SK-N-MC (cell line): ENCODE results near the gene KBTBD8.

Source experiments
- EZH2 ChIP-seq: fragments of 200-600 bp; sonication (generic); IDR thresholded peaks from one replicate; pipeline ENCODE4 v1.6.1; 2017; ENCODE audit warnings: antibody characterized with exemption
- FOXP2 ChIP-seq: optimal IDR thresholded peaks from 2 replicates; pipeline ENCODE3; 2011; ENCODE audit warnings: mild to moderate bottlenecking, moderate library complexity; ENCODE audit not compliant: insufficient read depth; ENCODE audit errors: extremely low read length, control extremely low read depth
- POLR2AphosphoS5 ChIP-seq: IDR thresholded peaks from 2 replicates; pipeline ENCODE4 v1.6.1; 2012; ENCODE audit warnings: mild to moderate bottlenecking, low read depth, low read length, borderline replicate concordance

DNA sequence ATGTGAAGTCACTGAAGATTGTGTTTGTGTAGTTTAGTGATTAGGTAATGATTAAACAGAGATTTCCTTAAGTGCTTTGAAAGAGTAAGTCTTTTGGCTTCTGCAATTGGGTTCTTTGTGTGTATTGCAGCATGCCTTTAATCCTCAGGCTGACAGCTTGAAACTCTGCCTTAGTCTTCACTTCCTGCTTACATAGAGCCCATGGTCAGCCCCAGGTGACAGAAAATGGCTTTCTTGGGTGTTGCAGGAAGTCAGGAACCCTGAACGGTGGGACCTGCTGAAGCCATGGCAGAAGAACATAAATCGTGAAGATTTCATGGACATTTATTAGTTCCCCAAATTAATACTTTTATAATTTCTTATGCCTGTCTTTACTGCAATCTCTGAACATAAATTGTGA, 61.3 kb downstream of the KBTBD8 start:
- no peak for TF ChIP-seq EZH2
- no peak for TF ChIP-seq POLR2AphosphoS5
- TF ChIP-seq FOXP2: no peak
